T-helper 2 cell treated with Interferon-gamma antibody and Interleukin-4, amounts not matched to agents 5 μg/mL and 100 μg/mL, for 36 hours (primary cell): ENCODE measurements around the gene SERPING1.

ENCODE experiments used
- DNase-seq: peaks from one replicate; pipeline ENCODE4 v3.0.0; 2021; ENCODE audit warnings: low spot score
- H3K27ac Mint-ChIP-seq: one replicate; pipeline ENCODE4 v1.8.0; 2021; ENCODE audit warnings: mild to moderate bottlenecking, mixed read lengths
- H3K27me3 Mint-ChIP-seq: one replicate; pipeline ENCODE4 v1.8.0; 2021; ENCODE audit warnings: low read depth, mixed read lengths
- H3K36me3 Mint-ChIP-seq: one replicate; pipeline ENCODE4 v1.8.0; 2021; ENCODE audit warnings: low read depth, mixed read lengths
- H3K4me1 Mint-ChIP-seq: one replicate; pipeline ENCODE4 v1.8.0; 2021; ENCODE audit warnings: low read depth, mixed read lengths
- H3K4me3 Mint-ChIP-seq: one replicate; pipeline ENCODE4 v1.8.0; 2022; ENCODE audit warnings: mild to moderate bottlenecking, moderate library complexity, mixed read lengths
- H3K9me3 Mint-ChIP-seq: one replicate; pipeline ENCODE4 v1.8.0; 2021; ENCODE audit warnings: mixed read lengths

Gene SERPING1

GRCh38 chr11:57637626-57638004 is 40.1 kb downstream of the SERPING1 start:
- H3K36me3 Mint-ChIP-seq, result no peaks in the 10 kb centered on the region
- H3K4me3 Mint-ChIP-seq, result peak overlapping the region; percentile 89
- H3K27ac Mint-ChIP-seq, result peak overlapping the region; percentile 57
- no peaks in the 10 kb centered on the region for H3K9me3 Mint-ChIP-seq
- H3K4me1 Mint-ChIP-seq, result peaks cover 10% of the 10 kb centered on the region
- H3K27me3 Mint-ChIP-seq, result peaks cover 32% of the 10 kb centered on the region
- no peak for DNase-seq

GRCh38 chr11:57638005-57638781 is 40.7 kb downstream of the SERPING1 start:
- peaks cover 35% of the 10 kb centered on the region for H3K27me3 Mint-ChIP-seq
- no peaks in the 10 kb centered on the region for H3K36me3 Mint-ChIP-seq

GRCh38 chr11:57638811-57639320 is 41.4 kb downstream of the SERPING1 start:
- no peaks in the 10 kb centered on the region for H3K9me3 Mint-ChIP-seq
- H3K4me3 Mint-ChIP-seq, result peak overlapping the region; percentile 89
- H3K4me1 Mint-ChIP-seq, result peaks cover 10% of the 10 kb centered on the region
- DNase-seq, result no peak
- H3K27ac Mint-ChIP-seq, result peak overlapping the region; percentile 34
- peaks cover 38% of the 10 kb centered on the region for H3K27me3 Mint-ChIP-seq
- H3K36me3 Mint-ChIP-seq, result no peaks in the 10 kb centered on the region

More at GRCh38 chr11:57638005-57638781, 40.7 kb downstream of the SERPING1 start:
- no peak for DNase-seq
- Mint-ChIP-seq H3K4me1 (peaks cover 10% of the 10 kb centered on the region), H3K9me3 (no peaks in the 10 kb centered on the region), H3K4me3 (peak overlapping the region; percentile 89), H3K27ac (peak overlapping the region; percentile 86)

GRCh38 chr11:57639321-57640067 is 42.0 kb downstream of the SERPING1 start:
- Mint-ChIP-seq H3K4me3 (peak overlapping the region; percentile 89), H3K4me1 (peaks cover 10% of the 10 kb centered on the region), H3K36me3 (no peaks in the 10 kb centered on the region), H3K9me3 (no peaks in the 10 kb centered on the region), H3K27me3 (peaks cover 32% of the 10 kb centered on the region), H3K27ac (no peak overlapping the region)
- DNase-seq, result no peak

GRCh38 chr11:57640068-57640800 is 42.7 kb downstream of the SERPING1 start:
- Mint-ChIP-seq H3K4me3 (peak overlapping the region; percentile 89), H3K36me3 (no peaks in the 10 kb centered on the region), H3K4me1 (peaks cover 11% of the 10 kb centered on the region), H3K27ac (no peak overlapping the region), H3K27me3 (peaks cover 33% of the 10 kb centered on the region), H3K9me3 (no peaks in the 10 kb centered on the region)
- no peak for DNase-seq

- no peak overlapping the region for H3K27ac Mint-ChIP-seq
- no peak for DNase-seq
These were observed 43.7 kb downstream of the SERPING1 start for GRCh38 chr11:57641011-57641807.

GRCh38 chr11:57643802-57644201 is 46.3 kb downstream of the SERPING1 start:
- Mint-ChIP-seq H3K36me3 (no peaks in the 10 kb centered on the region), H3K9me3 (no peaks in the 10 kb centered on the region), H3K27ac (no peak overlapping the region), H3K4me1 (peaks cover 17% of the 10 kb centered on the region), H3K27me3 (peaks cover 51% of the 10 kb centered on the region), H3K4me3 (no peak overlapping the region)
- no peak for DNase-seq

More at GRCh38 chr11:57641011-57641807, 43.7 kb downstream of the SERPING1 start:
- H3K4me3 Mint-ChIP-seq, result no peak overlapping the region
- H3K36me3 Mint-ChIP-seq, result no peaks in the 10 kb centered on the region
- no peaks in the 10 kb centered on the region for H3K9me3 Mint-ChIP-seq
- peaks cover 40% of the 10 kb centered on the region for H3K27me3 Mint-ChIP-seq
- peaks cover 11% of the 10 kb centered on the region for H3K4me1 Mint-ChIP-seq

GRCh38 chr11:57644748-57645688 is 47.5 kb downstream of the SERPING1 start:
- Mint-ChIP-seq H3K4me3 (no peak overlapping the region), H3K27me3 (peaks cover 59% of the 10 kb centered on the region), H3K27ac (no peak overlapping the region), H3K36me3 (no peaks in the 10 kb centered on the region), H3K9me3 (no peaks in the 10 kb centered on the region), H3K4me1 (peaks cover 24% of the 10 kb centered on the region)
- DNase-seq, result peak; percentile 72

- Mint-ChIP-seq H3K4me3 (no peak overlapping the region), H3K9me3 (no peaks in the 10 kb centered on the region), H3K27ac (no peak overlapping the region), H3K36me3 (no peaks in the 10 kb centered on the region), H3K27me3 (peaks cover 59% of the 10 kb centered on the region), H3K4me1 (peaks cover 26% of the 10 kb centered on the region)
- DNase-seq, result no peak
These were observed 48.2 kb downstream of the SERPING1 start for GRCh38 chr11:57645689-57646085.

- Mint-ChIP-seq H3K4me3 (no peak overlapping the region), H3K27ac (no peak overlapping the region), H3K27me3 (peaks cover 59% of the 10 kb centered on the region), H3K36me3 (no peaks in the 10 kb centered on the region), H3K9me3 (no peaks in the 10 kb centered on the region), H3K4me1 (peaks cover 26% of the 10 kb centered on the region)
- DNase-seq, result no peak
These were observed 48.8 kb downstream of the SERPING1 start for GRCh38 chr11:57646194-57646798.

- H3K4me1 Mint-ChIP-seq, result peaks cover 26% of the 10 kb centered on the region
- H3K4me3 Mint-ChIP-seq, result no peak overlapping the region
- H3K27ac Mint-ChIP-seq, result no peak overlapping the region
- no peaks in the 10 kb centered on the region for H3K9me3 Mint-ChIP-seq
- no peaks in the 10 kb centered on the region for H3K36me3 Mint-ChIP-seq
- peaks cover 59% of the 10 kb centered on the region for H3K27me3 Mint-ChIP-seq
- no peak for DNase-seq
These were observed 49.4 kb downstream of the SERPING1 start for GRCh38 chr11:57646799-57647303.

- Mint-ChIP-seq H3K27ac (no peak overlapping the region), H3K27me3 (peaks cover 59% of the 10 kb centered on the region), H3K4me3 (no peak overlapping the region)
These were observed 49.9 kb downstream of the SERPING1 start for GRCh38 chr11:57647372-57647771.

More at GRCh38 chr11:57647372-57647771, 49.9 kb downstream of the SERPING1 start:
- no peak for DNase-seq
- Mint-ChIP-seq H3K9me3 (no peaks in the 10 kb centered on the region), H3K36me3 (no peaks in the 10 kb centered on the region), H3K4me1 (peaks cover 26% of the 10 kb centered on the region)
